ENCODE results near the gene TCEA2.

The TCEA2 gene

GRCh38 chr20:64062596-64063388, at the start of gene TCEA2:
Gene TCEA2 (plus strand): TSS chr20:64063198. CDS start chr20:64063313, 115 bp downstream.
- DNase-seq (ENCODE audit: low read depth), result peak; percentile 88

- no peak for DNase-seq (ENCODE audit: low read depth)
These were observed 47.4 kb upstream of the TCEA2 start for GRCh38 chr20:64015635-64016034.

GRCh38 chr20:64021124-64021975, 41.6 kb upstream of the TCEA2 start:
- no peak for DNase-seq (ENCODE audit: low read depth)

- no peak for DNase-seq (ENCODE audit: low read depth)
These were observed 40.2 kb upstream of the TCEA2 start for GRCh38 chr20:64022671-64023360.

GRCh38 chr20:64023361-64024140, 39.4 kb upstream of the TCEA2 start:
- DNase-seq (ENCODE audit: low read depth), result no peak

GRCh38 chr20:64024141-64024990, 38.6 kb upstream of the TCEA2 start:
- DNase-seq (ENCODE audit: low read depth), result no peak

GRCh38 chr20:64025101-64025825, 37.7 kb upstream of the TCEA2 start:
- no peak for DNase-seq (ENCODE audit: low read depth)

GRCh38 chr20:64025826-64026412, 37.1 kb upstream of the TCEA2 start:
- no peak for DNase-seq (ENCODE audit: low read depth)

- DNase-seq (ENCODE audit: low read depth), result no peak
These were observed 34.9 kb upstream of the TCEA2 start for GRCh38 chr20:64027981-64028685.

- DNase-seq (ENCODE audit: low read depth), result no peak
These were observed 33.5 kb upstream of the TCEA2 start for GRCh38 chr20:64029293-64030117.

- DNase-seq (ENCODE audit: low read depth), result no peak
These were observed 32.4 kb upstream of the TCEA2 start for GRCh38 chr20:64030371-64031134.

GRCh38 chr20:64031822-64032314, 31.1 kb upstream of the TCEA2 start:
- DNase-seq (ENCODE audit: low read depth), result no peak

GRCh38 chr20:64032706-64033624, 30.0 kb upstream of the TCEA2 start:
- no peak for DNase-seq (ENCODE audit: low read depth)

GRCh38 chr20:64033981-64034493, 29.0 kb upstream of the TCEA2 start:
- DNase-seq (ENCODE audit: low read depth), result no peak

GRCh38 chr20:64035066-64035932, 27.7 kb upstream of the TCEA2 start:
- DNase-seq (ENCODE audit: low read depth), result no peak
